ENCODE measurements around the gene S100A2. TPM values are rescaled to one million over a fixed set of nuclear protein-coding genes. Genes with fewer than 3 reads are reported as not detected.

S100A2 gene
- polyA plus RNA-seq, 3 donors: 0.32 TPM; not detected in 2

- peak overlapping the region in 1 of 7 donors; percentile 25 for H3K27ac Mint-ChIP-seq
- H3K9ac ChIP-seq (ENCODE audit: insufficient read depth, low read length, poor library complexity, severe bottlenecking): no peak overlapping the region
- WGBS (ENCODE audit: insufficient coverage): 75% methylated on average over 1 of the region's 5 CpGs
These were observed 38.0 kb downstream of the S100A2 start for GRCh38 chr1:153527683-153528040.

GRCh38 chr1:153527023-153527682 is 38.5 kb downstream of the S100A2 start:
- WGBS (ENCODE audit: insufficient coverage): 81% methylated on average over 6 of the region's 8 CpGs
- no peaks in the 10 kb centered on the region for H3K27me3 ChIP-seq (ENCODE audit: control insufficient read depth in 2 of 2, insufficient read depth in 2 of 2, low read length in 2 of 2)
- H4K20me1 ChIP-seq (ENCODE audit: insufficient read depth, low read length): no peaks in the 10 kb centered on the region
- H3K9me3 ChIP-seq (replicated peaks in 1 of 2; ENCODE audit: control insufficient read depth in 1 of 2, insufficient read depth in 1 of 2, low read length in 2 of 2): no peaks in the 10 kb centered on the region
- H3K27me3 Mint-ChIP-seq (ENCODE audit: low read depth in 3 of 3): peaks cover 0 to 4% (median 0%) of the 10 kb centered on the region in 3 donors
- peaks cover 16 to 31% of the 10 kb centered on the region in 2 donors for H3K36me3 Mint-ChIP-seq
- no peak overlapping the region for H3K4me3 Mint-ChIP-seq
- peaks cover 0 to 5% of the 10 kb centered on the region in 2 donors for H3K36me3 ChIP-seq (replicated peaks in 1 of 2; ENCODE audit: control insufficient read depth in 1 of 2, insufficient read depth in 2 of 2, low read length in 2 of 2)
- H2AFZ ChIP-seq (ENCODE audit: insufficient read depth, low read depth, low read length, poor library complexity, severe bottlenecking): no peak overlapping the region
- H3K9me3 Mint-ChIP-seq: peaks cover 0 to 5% (median 2%) of the 10 kb centered on the region in 7 donors
- H3K4me2 ChIP-seq (replicated peaks; ENCODE audit: extremely low read depth, low read length, poor library complexity, severe bottlenecking): no peak overlapping the region
- DNase-seq: peak in 1 of 3 donors; percentile 36
- no peak overlapping the region for H3K27ac Mint-ChIP-seq
- TF ChIP-seq CTCF (IDR thresholded peaks at IDR 0.05): no peak
- peaks cover 8% of the 10 kb centered on the region for H3K79me2 ChIP-seq (ENCODE audit: insufficient read depth, low read length)
- H3K4me1 ChIP-seq (ENCODE audit: control insufficient read depth in 1 of 2, insufficient read depth in 2 of 2, low read length in 2 of 2): peaks cover 31 to 39% of the 10 kb centered on the region in 2 donors
- peaks cover 46% of the 10 kb centered on the region for H3K4me1 Mint-ChIP-seq
- no peak overlapping the region for H3K4me3 ChIP-seq (replicated peaks in 1 of 3; ENCODE audit: low read depth in 2 of 3, low read length in 3 of 3)
- H3K9ac ChIP-seq (ENCODE audit: insufficient read depth, low read length, poor library complexity, severe bottlenecking): no peak overlapping the region
- intact Hi-C loops (cut with micrococcal nuclease): no loop called here
- no peak overlapping the region for H3K27ac ChIP-seq (ENCODE audit: low read depth in 1 of 2, low read length in 2 of 2)

More at GRCh38 chr1:153527683-153528040, 38.0 kb downstream of the S100A2 start:
- Mint-ChIP-seq H3K4me1 (peaks cover 46% of the 10 kb centered on the region), H3K36me3 (peaks cover 14 to 31% of the 10 kb centered on the region in 2 donors), H3K27me3 (ENCODE audit: low read depth in 3 of 3) (peaks cover 0 to 4% (median 0%) of the 10 kb centered on the region in 3 donors), H3K4me3 (no peak overlapping the region), H3K9me3 (peaks cover 0 to under 1% (median 0%) of the 10 kb centered on the region in 7 donors)
- Histone ChIP-seq H3K9me3 (replicated peaks in 1 of 2; ENCODE audit: control insufficient read depth in 1 of 2, insufficient read depth in 1 of 2, low read length in 2 of 2) (no peaks in the 10 kb centered on the region), H2AFZ (ENCODE audit: insufficient read depth, low read depth, low read length, poor library complexity, severe bottlenecking) (no peak overlapping the region), H3K27me3 (ENCODE audit: control insufficient read depth in 2 of 2, insufficient read depth in 2 of 2, low read length in 2 of 2) (no peaks in the 10 kb centered on the region), H3K36me3 (replicated peaks in 1 of 2; ENCODE audit: control insufficient read depth in 1 of 2, insufficient read depth in 2 of 2, low read length in 2 of 2) (peaks cover 0 to 5% of the 10 kb centered on the region in 2 donors), H3K27ac (ENCODE audit: low read depth in 1 of 2, low read length in 2 of 2) (no peak overlapping the region), H4K20me1 (ENCODE audit: insufficient read depth, low read length) (peaks cover 4% of the 10 kb centered on the region), H3K4me1 (ENCODE audit: control insufficient read depth in 1 of 2, insufficient read depth in 2 of 2, low read length in 2 of 2) (peaks cover 36 to 42% of the 10 kb centered on the region in 2 donors), H3K4me3 (replicated peaks in 1 of 3; ENCODE audit: low read depth in 2 of 3, low read length in 3 of 3) (no peak overlapping the region), H3K4me2 (replicated peaks; ENCODE audit: extremely low read depth, low read length, poor library complexity, severe bottlenecking) (no peak overlapping the region), H3K79me2 (ENCODE audit: insufficient read depth, low read length) (peaks cover 13% of the 10 kb centered on the region)
- TF ChIP-seq CTCF (IDR thresholded peaks at IDR 0.05): no peak
- no peak for DNase-seq
- intact Hi-C loops (cut with micrococcal nuclease): no loop called here

Data from CD14-positive monocyte (primary cell).